Lung microvascular endothelial cell (primary cell): ENCODE data around the gene INA. TPM values are rescaled to one million over a fixed set of nuclear protein-coding genes. Genes with fewer than 3 reads are reported as not detected.

Experiments used
- DNase-seq, 2 donors: peaks; one replicate each; pipeline versions ENCODE4 v3.0.0 to v3.0.0-alpha.2; 2010; ENCODE audit warnings: low read depth in 2 of 2
- total RNA-seq: library from RNA; depleted of rRNA; stranded (reverse); fragments of >200 nt; gene quantifications from 2 replicates; pipeline ENCODE4 v1.2.1, GENCODE V29; 2014

The INA gene
- total RNA-seq, 1 donor from 2014 or later, result under 0.01 TPM

DNA sequence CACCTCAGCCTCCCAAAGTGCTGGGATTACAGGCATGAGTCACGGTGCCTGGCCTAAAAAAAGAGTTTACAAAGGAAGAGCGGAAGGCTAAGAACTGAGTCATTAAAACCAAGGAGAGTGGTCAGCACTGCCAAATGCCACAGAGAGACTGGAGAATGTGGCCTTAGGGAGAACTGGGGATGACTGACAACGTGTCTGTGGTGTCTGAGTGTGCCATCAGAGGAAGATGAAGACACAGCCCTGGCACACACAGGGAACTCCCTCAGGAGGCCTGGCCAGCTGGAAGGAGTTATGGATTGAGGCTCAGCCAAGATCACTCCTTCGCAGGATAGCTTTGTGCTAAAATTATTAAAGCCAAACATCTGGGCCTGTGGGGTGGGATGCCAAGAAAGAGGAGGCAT, 3.9 kb upstream of the INA start:
- peak in 1 of 2 donors; percentile 84 for DNase-seq

DNA sequence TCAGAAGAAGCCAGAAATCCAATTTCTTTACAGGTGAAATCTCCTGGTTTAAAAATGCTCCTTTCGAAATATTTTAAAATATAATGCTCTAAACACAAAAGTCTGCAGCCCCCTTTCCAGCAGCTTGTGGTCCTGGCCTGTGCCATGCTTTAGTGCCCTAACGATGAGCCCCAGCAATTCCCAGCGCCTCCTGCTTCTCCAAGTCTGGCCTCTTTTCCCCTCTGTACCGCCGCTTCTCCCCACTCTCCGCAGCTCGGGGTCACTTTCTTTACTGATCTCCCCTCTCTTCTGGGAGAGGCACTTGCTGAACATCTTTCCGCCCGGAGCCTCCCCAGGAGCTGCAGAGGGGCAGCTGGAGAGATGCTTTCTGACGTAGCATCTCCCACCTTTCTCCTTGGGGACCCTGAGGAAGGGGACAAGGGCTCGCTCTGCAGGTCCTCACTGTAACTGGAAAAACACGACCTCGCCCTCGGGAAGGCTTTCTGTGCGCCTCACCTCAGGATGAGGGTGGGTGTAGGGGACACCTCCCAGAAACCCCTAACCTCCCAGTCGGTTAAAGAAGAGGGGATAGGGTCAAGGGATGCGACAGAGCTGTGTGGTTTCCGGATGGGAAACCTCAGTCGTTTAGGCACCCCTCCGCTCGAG, 565 bp upstream of the INA start:
- DNase-seq, result no peak

DNA sequence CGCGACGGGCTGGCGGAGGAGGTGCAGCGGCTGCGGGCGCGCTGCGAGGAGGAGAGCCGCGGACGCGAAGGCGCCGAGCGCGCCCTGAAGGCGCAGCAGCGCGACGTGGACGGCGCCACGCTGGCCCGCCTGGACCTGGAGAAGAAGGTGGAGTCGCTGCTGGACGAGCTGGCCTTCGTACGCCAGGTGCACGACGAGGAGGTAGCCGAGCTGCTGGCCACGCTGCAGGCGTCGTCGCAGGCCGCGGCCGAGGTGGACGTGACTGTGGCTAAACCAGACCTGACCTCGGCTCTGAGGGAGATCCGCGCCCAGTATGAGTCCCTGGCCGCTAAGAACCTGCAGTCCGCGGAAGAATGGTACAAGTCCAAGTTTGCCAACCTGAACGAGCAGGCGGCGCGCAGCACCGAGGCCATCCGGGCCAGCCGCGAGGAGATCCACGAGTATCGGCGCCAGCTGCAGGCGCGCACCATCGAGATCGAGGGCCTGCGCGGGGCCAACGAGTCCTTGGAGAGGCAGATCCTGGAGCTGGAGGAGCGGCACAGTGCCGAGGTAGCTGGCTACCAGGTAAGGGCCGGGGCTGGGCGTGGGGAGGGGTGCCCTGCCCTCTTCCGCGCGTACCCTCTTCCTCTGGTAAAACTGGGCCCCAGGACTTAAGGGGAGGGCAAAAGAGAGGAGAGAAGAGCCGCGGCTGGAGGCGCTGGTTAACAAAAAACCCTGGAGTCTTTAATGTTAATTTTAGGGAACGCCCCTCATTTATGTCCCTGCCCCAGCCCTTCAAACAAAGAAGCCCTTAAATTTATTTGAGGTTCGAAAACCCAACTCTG, 987 bp downstream of the INA start:
- peak in 1 of 2 donors; percentile 3 for DNase-seq

DNA sequence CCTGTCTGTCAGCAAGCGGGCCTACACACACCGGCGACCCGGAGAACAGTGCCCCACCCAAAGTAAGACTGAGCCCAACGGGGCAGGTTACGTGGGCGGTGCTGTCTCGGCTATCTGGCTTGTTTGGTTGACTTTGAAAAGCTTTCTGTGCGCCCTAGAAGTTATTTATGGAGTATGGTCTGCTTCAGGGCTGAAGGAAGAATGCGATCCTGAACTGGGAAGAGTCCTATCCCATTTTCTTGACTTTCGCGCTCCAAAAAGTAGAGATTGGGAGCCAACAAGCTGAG, 1.5 kb downstream of the INA start:
- no peak for DNase-seq

DNA sequence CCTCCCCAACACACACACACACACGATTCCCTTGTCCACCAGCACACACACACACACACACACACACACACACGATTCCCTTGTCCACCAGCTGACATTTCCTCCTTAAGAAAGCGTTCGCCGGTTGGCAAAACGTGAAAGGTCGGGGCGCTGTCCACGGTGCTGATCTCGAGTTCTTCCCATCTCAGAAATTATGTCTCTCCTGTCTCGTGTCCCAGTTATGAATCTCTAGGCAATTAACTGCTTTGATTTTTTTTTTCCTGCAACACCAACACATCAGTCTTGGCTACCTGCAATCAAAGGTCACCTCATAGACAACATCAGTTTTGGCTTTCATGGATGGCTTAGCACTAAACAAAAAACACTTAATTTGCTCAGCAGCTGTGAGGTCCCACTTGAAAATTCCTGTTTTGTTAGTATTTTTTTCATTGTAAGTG, 1.9 kb downstream of the INA start:
- DNase-seq, result peak; percentile 50 to 56

DNA sequence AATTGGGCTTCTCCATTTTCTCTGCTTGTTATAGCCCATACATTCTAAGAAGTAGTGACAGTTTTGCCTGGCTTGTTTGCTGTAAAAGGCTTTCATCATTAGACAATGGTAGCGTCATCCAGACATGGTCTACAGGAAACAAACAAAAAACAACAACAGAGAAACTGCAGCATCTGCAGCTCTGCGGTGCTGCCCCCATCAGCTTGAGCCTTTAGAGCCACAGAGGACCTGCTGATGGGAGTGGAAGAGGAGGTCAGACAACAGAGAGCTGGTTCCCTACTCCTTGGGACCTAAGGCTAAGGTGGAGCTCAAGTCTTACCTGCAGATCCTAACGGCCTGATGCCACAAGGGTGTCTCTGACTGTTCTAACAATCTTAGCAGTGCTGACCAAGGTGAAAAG, 3.1 kb downstream of the INA start:
- DNase-seq, result no peak

DNA sequence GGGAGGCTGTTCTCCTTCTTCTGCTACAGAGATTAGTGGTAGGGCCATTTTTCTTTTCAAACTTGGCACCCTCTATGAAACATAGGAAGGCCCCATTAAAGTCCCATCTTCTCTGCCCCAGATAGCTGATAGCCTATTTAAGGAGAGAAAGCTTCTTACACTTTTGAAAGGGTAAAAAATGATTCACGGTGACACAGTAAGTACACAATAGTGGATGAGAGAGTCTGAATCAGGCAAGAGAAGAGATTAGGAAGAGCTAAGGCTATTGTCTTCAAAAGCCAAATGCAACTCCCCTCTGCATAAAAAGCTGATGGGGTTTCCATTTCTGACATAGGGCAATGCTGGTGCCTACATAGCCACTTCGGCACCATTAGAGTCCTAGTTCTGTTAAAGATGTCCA, 3.6 kb downstream of the INA start:
- DNase-seq, result no peak

DNA sequence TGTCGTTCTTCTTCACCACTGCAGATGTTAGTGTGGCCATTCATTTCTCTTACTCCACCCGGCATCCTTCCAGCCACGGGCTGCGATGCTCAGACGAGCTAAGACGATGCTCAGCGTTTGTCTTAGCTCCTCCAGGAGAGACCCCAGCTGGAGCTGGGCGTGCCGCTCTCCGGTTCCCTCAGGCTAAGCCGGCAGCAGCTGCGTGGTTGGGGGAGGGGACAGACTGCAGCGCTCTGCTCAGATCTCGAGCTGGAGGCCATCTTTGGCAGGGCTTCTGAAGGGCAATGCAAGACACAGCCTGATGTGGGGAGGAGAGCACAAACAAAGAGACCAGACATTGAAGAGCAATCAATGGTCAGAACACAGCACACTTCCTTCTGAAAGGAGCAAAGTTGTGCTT, 4.8 kb downstream of the INA start:
- no peak for DNase-seq

DNA sequence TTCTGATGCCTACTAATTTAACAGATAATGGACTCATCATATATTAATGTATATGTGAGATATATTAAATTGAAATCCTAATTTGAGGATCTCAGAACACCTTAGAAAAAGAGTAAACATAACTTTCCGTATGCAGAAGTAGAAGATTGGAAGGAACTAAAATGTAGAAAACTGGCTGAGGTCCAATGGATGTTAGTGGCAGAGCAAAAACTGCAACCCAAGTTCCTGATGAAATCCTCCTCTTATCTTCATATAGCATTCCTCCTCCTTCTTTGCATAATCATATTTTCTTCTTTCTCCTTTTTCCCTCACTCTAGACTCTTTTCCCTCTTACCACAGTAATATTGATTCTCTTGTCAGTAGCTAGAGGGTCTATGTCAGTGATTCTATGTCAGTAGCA, 6.0 kb downstream of the INA start:
- no peak for DNase-seq

DNA sequence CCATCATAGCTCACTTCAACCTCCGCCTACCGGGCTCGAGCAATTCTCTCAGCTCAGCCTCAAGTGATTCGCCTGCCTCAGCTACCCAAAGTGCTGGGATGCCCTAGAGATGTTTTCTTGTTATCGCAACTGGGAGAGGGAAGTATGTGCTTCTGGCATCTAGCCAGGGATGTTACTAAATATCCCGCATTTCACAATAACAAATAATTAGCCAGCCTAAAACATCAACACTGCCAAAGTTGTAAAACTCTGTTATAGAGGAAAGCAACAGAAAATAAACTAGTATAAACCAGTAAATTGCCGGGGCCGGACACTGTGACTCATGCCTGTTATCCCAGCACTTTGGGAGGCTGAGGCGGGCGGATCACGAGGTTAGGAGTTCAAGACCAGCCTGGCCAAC, 7.2 kb downstream of the INA start:
- no peak for DNase-seq

DNA sequence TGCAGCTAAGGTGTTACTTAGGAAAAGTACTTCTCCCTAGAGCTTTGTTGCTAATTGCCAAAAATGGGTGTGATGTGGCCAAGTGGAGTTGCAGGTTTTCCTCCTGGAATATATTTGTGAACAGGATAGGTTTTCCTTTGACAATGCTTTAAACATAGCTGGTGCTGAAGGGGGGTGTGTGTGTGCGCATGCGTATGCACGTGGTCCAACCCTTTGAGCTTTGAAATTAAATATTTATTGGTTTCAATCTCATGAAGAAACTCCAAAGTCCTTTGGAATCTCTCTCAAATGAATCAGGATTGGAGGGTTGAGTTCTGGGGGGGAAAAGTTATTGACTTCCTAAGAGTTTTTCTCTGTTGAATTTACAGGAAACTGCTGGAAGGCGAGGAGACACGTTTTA, 11.1 kb downstream of the INA start:
- no peak for DNase-seq

DNA sequence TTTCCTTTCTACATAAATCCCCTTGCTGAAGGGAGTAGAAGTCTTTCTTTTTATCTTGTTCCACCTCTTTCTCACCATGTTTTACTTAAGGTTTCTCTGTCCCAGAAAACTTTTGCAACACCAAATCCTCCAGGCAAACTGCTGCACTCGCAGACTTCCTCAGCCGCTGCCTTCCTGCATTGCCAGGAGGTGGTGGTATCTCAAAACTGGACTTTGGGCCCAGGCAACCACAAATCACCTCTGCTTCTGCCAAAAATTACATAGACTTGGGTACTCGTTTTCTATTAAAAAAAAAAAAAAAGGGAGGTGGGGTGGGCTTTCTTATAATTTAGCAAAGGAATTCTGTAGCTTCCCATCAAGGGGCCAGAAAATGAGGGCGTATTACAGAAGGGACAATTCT, 14.7 kb downstream of the INA start:
- no peak for DNase-seq

DNA sequence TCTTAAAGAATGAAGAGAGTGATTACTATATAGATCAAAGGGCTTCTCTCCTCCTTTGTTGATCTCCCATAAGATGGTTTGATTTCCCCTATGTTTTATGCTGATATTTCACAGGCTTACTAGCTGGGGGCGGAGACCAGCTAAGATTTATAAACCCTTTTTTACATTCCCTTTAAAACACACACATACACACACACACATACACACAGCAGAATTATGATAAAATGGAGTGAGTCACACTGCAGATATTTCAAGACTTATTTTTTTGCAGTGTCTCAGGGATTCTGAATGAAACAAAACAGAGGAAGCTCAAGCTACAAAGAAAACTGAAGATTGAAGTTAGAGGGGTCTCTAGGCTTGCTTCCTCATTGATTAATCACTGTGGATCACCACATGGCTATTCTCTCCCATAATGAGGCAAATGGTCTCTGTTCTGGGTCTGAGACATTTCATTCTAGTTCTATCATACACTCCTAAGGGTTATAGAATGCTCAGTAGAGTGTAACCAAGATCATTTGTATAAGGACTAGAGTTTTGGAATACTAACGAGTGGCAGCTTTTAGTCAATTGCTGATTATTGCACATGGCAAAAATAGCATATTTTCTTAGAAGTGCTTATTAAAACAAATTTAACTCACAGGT, 18.6 kb downstream of the INA start:
- peak in 1 of 2 donors; percentile 20 for DNase-seq

DNA sequence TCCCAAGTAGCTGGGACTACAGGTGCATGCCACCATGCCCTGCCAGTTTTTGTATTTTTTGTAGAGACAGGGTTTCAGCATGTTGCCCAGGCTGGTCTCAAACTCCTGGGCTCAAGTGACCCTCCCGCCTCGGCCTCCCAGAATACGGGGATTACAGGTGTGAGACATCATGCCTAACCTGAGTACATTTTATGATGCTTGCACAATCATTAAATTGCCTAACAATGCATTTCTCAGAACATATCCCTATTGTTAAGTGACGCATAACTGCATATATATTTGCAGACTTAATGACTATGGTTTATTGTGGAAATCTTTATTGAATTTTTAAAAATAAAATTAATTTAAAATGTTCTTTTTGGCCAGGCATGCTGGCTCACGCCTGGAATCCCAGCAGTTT, 30.7 kb downstream of the INA start:
- DNase-seq, result no peak

DNA sequence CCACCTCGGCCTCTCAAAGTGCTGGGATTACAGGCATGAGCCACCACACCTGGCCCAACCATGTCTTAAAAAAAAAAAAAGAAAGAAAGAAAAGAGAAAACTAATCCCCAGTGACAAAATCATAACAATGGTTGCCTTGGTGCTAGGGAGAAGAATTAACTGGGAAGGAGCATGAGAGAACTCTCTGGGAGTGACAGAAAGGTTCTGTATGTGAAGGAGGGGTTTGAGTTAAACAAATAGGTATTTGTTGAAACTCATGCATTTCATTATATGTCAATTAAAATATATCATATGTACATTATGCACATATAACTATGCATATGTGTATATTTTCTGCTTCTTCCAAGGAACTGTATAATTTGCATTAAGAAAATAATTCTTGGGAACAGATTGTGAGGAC, 33.3 kb downstream of the INA start:
- DNase-seq, result no peak

DNA sequence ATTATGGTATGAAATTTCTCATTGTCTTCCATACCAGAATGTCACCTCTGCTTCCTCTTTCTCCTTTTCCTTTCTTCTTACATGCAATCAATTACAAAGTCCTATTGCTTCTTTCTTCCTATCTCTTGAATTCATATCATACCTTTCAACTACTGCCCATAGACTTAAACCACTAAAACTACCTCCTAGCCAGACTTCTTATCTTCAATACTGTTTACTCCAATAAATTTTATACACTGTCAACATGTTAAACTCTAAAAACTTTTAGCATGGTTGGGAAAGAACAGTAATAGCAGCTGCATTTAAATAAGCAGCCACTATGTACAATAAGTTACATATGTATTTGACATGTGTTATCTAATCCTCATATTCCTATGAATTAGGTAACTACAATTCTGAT, 39.1 kb downstream of the INA start:
- DNase-seq, result no peak

DNA sequence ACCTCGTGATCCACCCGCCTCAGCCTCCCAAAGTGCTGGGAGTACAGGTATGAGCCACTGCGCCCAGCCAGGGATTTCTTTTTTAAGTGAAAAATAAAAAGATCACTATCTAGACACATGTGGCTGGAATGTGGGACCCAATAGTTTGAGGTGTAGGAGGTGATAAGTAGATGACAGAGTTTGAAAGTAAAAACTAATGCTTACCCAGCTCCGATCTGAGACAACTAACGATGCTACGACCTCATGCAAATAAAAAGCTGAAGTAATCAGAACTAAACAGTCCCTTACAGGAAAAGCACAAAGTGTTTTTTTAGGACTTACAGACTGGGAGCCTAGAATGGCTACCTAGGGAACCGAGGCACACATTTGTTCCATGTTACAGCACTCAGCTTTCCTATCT, 51.0 kb downstream of the INA start:
- no peak for DNase-seq

DNA sequence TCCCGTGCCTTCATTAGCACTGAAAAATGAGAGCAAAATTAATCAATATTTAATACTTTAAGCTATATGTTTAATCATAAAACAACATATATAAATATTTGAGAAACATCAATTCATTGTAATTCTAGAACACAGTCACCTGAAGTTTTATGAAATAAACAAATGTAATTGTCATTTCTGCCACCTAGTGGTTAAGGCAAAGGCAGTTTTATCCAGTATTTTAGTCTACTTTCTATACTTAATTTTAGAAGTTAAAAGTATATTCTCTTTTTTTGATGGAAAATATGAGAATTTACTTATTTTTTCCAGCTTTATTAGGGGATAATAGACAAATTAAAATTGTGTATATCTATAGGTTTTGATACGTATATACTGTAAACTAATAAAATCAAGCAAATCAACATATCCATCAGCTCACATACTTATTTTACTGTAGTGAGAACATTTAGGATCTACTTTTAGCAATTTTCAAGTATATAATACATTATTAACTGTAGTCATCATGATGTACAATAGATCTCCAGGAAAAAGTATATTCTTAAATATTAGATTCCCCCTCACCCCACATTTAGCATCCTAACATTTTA, 57.1 kb downstream of the INA start:
- DNase-seq, result peak; percentile 27 to 49

DNA sequence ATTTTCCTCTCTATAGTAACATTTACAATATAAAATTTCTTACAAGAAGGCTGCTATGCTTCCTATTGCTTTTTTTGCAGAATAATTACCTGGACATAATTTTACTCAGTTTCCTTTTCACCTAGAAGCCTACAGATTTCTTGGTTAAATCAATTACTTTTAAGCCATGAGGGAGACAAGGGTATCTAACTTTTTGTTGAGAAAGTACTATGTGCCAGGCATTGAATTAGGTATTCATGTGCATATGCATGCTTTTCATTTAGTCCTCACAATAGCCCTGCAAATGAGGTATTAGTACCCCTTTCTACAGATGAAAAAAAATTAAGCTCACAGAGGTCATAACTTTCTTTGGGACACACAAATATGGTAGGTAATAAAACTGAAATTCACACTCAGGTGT, 57.6 kb downstream of the INA start:
- DNase-seq, result no peak

DNA sequence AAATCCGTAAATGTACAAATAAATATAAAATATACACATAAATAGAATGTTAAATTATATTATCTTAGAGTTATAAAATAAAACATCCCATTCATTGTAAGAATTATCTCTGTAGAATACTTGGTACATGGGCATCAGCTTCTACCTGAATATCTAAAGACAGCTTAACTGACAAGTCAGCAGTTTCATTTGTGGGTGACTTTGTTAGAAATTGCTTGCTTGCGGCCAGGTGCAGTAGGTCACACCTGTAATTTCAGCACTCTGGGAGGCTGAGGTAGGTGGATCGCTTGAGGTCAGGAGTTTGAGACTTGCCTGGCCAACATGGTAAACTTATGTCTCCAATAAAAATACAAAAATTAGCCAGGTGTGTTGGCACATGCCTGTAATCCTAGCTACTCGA, 59.4 kb downstream of the INA start:
- no peak for DNase-seq
